Motor neuron (in vitro differentiated cells): Measurements from ENCODE around the gene CAMTA1. TPM values are rescaled to one million over a fixed set of nuclear protein-coding genes. Genes with fewer than 3 reads are reported as not detected.
"Not testable (repeated sequence)": the region's sequence is repeated elsewhere in the genome, so short reads cannot be mapped to it uniquely, and the experiment has no call there.

Source experiments
- ATAC-seq, 8 experiments: fragments of 200-7000 bp; cut with Tn5 transposase; replicated peaks in 6 of 8; 2 replicates each; pipeline ENCODE4 v1.8.0; 2021; ENCODE audit warnings: mild to moderate bottlenecking in 8 of 8, moderate library complexity in 8 of 8
- H3K27ac ChIP-seq, 2 donors: fragments of 250-450 bp; sonication (Bioruptor Pico); 2 replicates each; pipeline ENCODE4 v1.9.0; 2021; ENCODE audit warnings: antibody characterized with exemption in 2 of 2, mild to moderate bottlenecking in 2 of 2, moderate library complexity in 1 of 2
- H3K4me1 ChIP-seq, 2 donors: fragments of 250-450 bp; sonication (Bioruptor Pico); replicated peaks in 1 of 2; 2 replicates each; pipeline ENCODE4 v1.6.1; 2021; ENCODE audit warnings: antibody characterized with exemption in 2 of 2, mild to moderate bottlenecking in 2 of 2, moderate library complexity in 1 of 2
- H3K4me3 ChIP-seq, 5 donors: fragments of 250-450 bp; sonication (Bioruptor Pico); 2 replicates each; pipeline ENCODE4 v1.9.0; 2021; ENCODE audit warnings: antibody characterized with exemption in 5 of 5, mild to moderate bottlenecking in 5 of 5, moderate library complexity in 4 of 5
- WGBS, 10 experiments: fragments of 450-650 bp; shearing (Covaris generic); methylation state at CpG; one replicate each; pipeline ENCODE4 v1.0.0; 2022; 5-methylcytosine and 5-hydroxymethylcytosine counted together
- in situ Hi-C, 9 experiments: fragments of 400-800 bp; cut with MboI; loops; one replicate each; pipeline ENCODE4 v1.15.0; 2021; ENCODE audit warnings: low sequenced_read_pairs in 9 of 9, low pct_unique_long_range_greater_than_20kb in 2 of 9; ENCODE audit not compliant: unreplicated experiment in 9 of 9
- total RNA-seq, 8 experiments: library from RNA; unstranded; fragments of 300-600 nt; gene quantifications; 2 replicates each; pipeline versions ENCODE4 v1.2.3 to v1.2.4, GENCODE V29; 2022

CAMTA1 gene
- total RNA-seq, 8 experiments from 2014 or later, result 38.5 to 145 (median 77.6) TPM

- ATAC-seq, result no peak
- Histone ChIP-seq H3K4me3 (no peak overlapping the region), H3K4me1 (peaks cover 50 to 54% of the 10 kb centered on the region in 2 donors), H3K27ac (no peak overlapping the region)
- 39 to 100% (median 89%) methylated on average over 1 to 9 of the region's 9 CpGs; no CpG with 5 or more reads in 1 of the 10 experiments for WGBS, 10 experiments
- in situ Hi-C loops, result loop anchor here in 2 of 9 experiments (25.0 kb wide), 3 partner anchors 89 to 261 kb away; no protein-coding TSS in a partner anchor
Observed at GRCh38 chr1:7375781-7376660, 590.8 kb downstream of the CAMTA1 start.

DNA sequence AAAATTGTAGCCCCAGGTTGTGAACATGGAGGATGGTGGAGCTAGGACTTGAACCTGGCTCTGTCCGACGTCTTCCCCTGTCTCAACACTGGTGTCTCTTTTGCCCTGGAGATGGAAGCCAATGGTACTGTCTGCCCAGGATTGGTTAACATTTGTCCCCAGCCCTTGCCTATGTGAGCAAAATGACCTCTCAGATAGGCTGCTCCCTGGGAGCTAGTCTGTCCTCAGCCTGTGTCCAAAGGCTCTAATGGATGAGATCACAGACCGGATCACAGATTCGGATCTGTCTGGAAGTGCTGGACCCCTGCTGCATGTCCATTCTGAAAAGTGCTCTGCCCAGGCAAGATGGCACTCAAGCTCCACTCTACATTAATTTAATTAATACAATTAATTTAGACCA, 591.4 kb downstream of the CAMTA1 start:
- no peak for ATAC-seq
- 85 to 100% (median 93%) methylated on average over 1 to 4 of the region's 4 CpGs; no CpG with 5 or more reads in 5 of the 10 experiments for WGBS, 10 experiments
- Histone ChIP-seq H3K27ac (no peak overlapping the region), H3K4me3 (no peak overlapping the region), H3K4me1 (peaks cover 50 to 54% of the 10 kb centered on the region in 2 donors)
- in situ Hi-C loops, result loop anchor here in 2 of 9 experiments (25.0 kb wide), 3 partner anchors 89 to 261 kb away; no protein-coding TSS in a partner anchor

DNA sequence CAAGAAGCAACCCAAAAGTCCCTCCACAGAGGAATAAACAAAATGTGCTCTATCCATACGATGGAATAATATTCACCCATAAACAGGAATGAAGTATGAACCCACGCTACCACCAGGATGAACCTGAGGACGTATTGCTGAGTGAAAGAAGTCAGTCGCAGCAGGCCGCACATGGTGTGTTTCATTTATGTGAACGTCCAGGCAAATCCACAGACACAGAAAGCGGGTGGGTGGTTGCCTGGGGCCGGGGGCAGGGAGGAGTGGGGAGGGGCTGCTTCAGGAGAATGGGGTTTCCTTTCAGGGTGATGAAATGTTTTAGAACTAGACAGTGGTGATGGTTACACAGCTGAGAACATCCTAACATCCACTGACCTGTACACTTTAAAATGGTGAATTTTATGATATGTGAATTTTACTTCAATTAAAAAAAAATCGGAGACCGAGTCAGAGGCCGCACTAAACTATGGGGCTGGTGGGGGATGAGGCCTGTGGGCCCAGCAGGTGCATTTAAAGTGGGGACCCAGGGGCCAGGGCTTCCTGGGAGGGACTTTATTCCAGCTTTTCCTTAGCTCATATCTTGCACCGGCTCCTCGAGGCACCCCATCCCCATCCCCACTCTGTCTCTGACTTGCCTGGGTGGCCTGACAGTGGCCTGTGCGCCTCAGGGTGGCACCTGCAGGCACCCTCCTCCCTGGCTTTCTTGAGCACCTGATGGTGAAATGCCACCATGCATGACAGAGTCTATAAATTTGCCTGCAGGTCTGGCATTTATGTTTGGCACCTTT, 593.3 kb downstream of the CAMTA1 start:
- ATAC-seq, result no peak
- no peak overlapping the region for H3K27ac ChIP-seq
- no peak overlapping the region for H3K4me3 ChIP-seq
- H3K4me1 ChIP-seq, result peaks cover 45 to 48% of the 10 kb centered on the region in 2 donors
- WGBS, 10 experiments, result 33 to 100% (median 80%) methylated on average over 1 to 6 of the region's 14 CpGs; no CpG with 5 or more reads in 2 of the 10 experiments
- in situ Hi-C loops, result loop anchor here in 2 of 9 experiments (25.0 kb wide), 3 partner anchors 91 to 259 kb away; no protein-coding TSS in a partner anchor

DNA sequence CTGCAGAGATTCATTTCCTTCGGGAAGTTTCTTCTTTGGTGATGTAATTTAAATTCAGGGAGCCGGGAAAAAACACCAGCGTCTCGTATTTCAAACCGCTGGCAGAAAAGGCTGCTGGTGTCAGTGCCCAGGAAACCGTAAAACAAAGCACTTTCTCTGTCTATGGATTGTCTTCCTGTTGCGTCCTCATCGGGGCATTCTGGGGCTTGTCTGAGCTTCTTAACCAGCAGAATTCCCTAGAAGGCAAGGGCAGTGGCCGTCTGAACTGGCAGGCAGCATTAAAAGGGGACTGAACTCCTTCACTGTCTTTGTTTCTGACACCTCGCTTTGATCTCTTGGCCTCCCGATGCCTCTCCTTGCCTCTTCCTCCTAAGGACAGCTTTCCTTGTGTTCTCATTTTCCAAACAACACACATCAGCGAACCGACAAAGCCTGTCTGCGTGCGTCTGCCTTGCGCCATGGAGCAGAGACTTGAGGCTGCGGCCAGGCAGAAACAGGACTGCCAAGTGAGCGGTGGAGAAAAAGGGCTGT, 594.3 kb downstream of the CAMTA1 start:
- in situ Hi-C loops, result loop anchor here in 2 of 9 experiments (25.0 kb wide), 3 partner anchors 92 to 258 kb away; no protein-coding TSS in a partner anchor
- Histone ChIP-seq H3K4me1 (peaks cover 35 to 38% of the 10 kb centered on the region in 2 donors), H3K27ac (peak overlapping the region; percentile 67 to 73), H3K4me3 (peak overlapping the region in 2 of 5 donors; percentile 8 to 14)
- peak in 7 of 8 experiments; percentile 29 to 90 (median 82) for ATAC-seq
- 0 to 15% (median 6%) methylated on average over 4 to 17 of the region's 18 CpGs for WGBS, 10 experiments

DNA sequence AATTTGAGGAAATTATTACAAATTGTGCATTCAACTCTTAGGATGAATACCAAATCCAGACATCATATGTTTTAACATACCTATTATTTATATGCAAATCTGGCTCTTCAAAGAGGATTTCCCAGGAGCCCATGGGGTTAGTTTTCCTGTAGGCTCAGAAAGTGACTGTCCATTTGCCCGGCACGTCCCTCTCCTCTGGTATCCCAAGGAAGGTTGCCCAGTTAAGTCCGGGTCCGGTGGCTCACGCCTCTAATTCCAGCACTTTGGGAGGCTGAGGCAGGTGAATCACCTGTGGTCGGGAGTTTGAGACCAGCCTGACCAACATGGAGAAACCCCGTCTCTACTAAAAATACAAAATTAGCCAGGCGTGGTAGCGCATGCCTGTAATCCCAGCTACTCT, 594.8 kb downstream of the CAMTA1 start:
- ATAC-seq, result peak in 4 of 8 experiments; percentile 18 to 42 (median 30)
- not testable (repeated sequence) for H3K27ac ChIP-seq, H3K4me3 ChIP-seq
- peaks cover 34 to 36% of the 10 kb centered on the region in 2 donors for H3K4me1 ChIP-seq
- WGBS, 10 experiments, result 72 to 100% (median 77%) methylated on average over 1 to 9 of the region's 9 CpGs; no CpG with 5 or more reads in 2 of the 10 experiments
- in situ Hi-C loops, result loop anchor here in 2 of 9 experiments (25.0 kb wide), 3 partner anchors 93 to 257 kb away; no protein-coding TSS in a partner anchor

DNA sequence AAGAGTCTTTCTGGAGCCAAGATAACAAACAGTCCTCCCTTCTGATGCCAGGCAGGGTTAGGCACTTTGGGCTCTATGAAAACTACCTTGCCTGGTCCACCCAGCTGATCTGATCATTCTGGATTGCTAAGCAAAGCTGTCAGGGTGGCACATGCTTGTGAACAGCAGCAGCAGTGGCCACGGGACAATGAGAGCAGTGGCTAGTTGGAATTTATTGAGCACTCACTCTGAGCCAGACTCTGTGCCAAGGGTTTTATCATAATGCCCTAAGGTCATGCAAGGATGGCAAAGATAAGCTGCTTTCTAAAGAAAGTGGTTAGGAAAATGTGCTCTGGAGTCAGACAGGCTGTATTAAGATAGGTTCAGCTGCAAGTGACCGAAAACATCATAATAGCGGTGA, 595.5 kb downstream of the CAMTA1 start:
- WGBS, 10 experiments, result 72 to 100% (median 94%) methylated on average over 1 to 3 of the region's 3 CpGs; no CpG with 5 or more reads in 3 of the 10 experiments
- Histone ChIP-seq H3K4me1 (peaks cover 29 to 30% of the 10 kb centered on the region in 2 donors), H3K4me3 (no peak overlapping the region), H3K27ac (no peak overlapping the region)
- no peak for ATAC-seq
- in situ Hi-C loops, result loop anchor here in 2 of 9 experiments (25.0 kb wide), 3 partner anchors 93 to 257 kb away; no protein-coding TSS in a partner anchor

- not testable (repeated sequence) for H3K4me3 ChIP-seq, ATAC-seq, H3K27ac ChIP-seq
- WGBS, 10 experiments, result 13 to 90% methylated on average over 1 to 2 of the region's 3 CpGs; no CpG with 5 or more reads in 8 of the 10 experiments
- H3K4me1 ChIP-seq, result peaks cover 23 to 37% of the 10 kb centered on the region in 2 donors
- in situ Hi-C loops, result loop anchor here in 2 of 9 experiments (25.0 kb wide), 3 partner anchors 94 to 256 kb away; no protein-coding TSS in a partner anchor
Observed at GRCh38 chr1:7381729-7382128, 596.5 kb downstream of the CAMTA1 start.

DNA sequence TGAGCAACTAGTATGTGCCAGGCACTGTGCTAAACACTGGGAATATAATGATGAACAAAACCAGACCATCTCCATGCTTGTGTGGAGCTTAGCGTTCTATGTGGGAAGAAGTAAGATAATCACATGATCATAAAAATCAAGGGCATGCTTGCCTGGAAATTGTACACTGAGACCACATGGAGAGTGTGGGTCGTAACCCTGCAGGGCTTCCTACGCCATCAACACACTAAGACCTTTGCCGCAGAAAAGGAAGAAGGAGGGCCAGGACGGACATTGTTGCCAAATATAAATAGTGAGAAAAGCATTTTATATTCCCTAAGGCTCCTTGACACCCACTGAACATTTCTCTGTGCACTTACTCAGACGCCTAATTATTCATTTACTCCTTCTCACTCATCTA, 597.7 kb downstream of the CAMTA1 start:
- no peak for ATAC-seq
- Histone ChIP-seq H3K4me3 (no peak overlapping the region), H3K4me1 (peaks cover 27 to 48% of the 10 kb centered on the region in 2 donors), H3K27ac (no peak overlapping the region)
- 38 to 98% (median 80%) methylated on average over 1 to 6 of the region's 6 CpGs; no CpG with 5 or more reads in 1 of the 10 experiments for WGBS, 10 experiments
- in situ Hi-C loops, result loop anchor here in 2 of 9 experiments (25.0 kb wide), 3 partner anchors 96 to 254 kb away; no protein-coding TSS in a partner anchor

- WGBS, 10 experiments, result 45 to 100% (median 89%) methylated on average over 2 to 13 of the region's 13 CpGs
- Histone ChIP-seq H3K27ac (no peak overlapping the region), H3K4me1 (peaks cover 32 to 48% of the 10 kb centered on the region in 2 donors), H3K4me3 (no peak overlapping the region)
- in situ Hi-C loops, result loop anchor here in 2 of 9 experiments (25.0 kb wide), 3 partner anchors 97 to 253 kb away; no protein-coding TSS in a partner anchor
- no peak for ATAC-seq
Observed at GRCh38 chr1:7383671-7384520, 598.6 kb downstream of the CAMTA1 start.

DNA sequence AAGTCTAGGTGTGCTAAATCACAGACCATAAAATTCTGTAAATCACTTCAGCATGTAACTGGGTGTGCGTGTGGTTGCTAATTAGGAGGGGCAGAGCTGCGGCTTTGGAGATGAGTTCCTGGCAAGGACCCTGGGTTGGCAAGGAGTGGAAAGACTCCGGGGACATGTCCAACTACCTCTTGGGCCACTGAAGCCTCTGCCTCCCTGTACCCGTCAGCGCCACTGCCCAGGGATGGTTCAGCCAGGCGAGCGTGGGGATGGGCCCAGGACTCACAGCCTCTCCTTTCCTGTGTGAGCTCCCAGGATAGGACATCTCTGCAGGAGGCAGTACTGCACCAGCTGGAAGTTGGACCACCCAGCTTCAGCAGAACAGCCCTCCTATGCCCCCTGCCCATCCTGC, 599.4 kb downstream of the CAMTA1 start:
- Histone ChIP-seq H3K4me3 (no peak overlapping the region), H3K4me1 (peaks cover 32 to 48% of the 10 kb centered on the region in 2 donors), H3K27ac (no peak overlapping the region)
- in situ Hi-C loops, result loop anchor here in 2 of 9 experiments (25.0 kb wide), 3 partner anchors 97 to 253 kb away; no protein-coding TSS in a partner anchor
- no peak for ATAC-seq
- WGBS, 10 experiments, result 38 to 100% (median 89%) methylated on average over 1 to 5 of the region's 7 CpGs; no CpG with 5 or more reads in 3 of the 10 experiments

- Histone ChIP-seq H3K4me1 (peaks cover 31 to 46% of the 10 kb centered on the region in 2 donors), H3K27ac (no peak overlapping the region), H3K4me3 (no peak overlapping the region)
- WGBS, 10 experiments, result 59 to 87% (median 79%) methylated on average over 1 to 12 of the region's 19 CpGs; no CpG with 5 or more reads in 3 of the 10 experiments
- no peak for ATAC-seq
- in situ Hi-C loops, result loop anchor here in 2 of 9 experiments (25.0 kb wide), 3 partner anchors 98 to 252 kb away; no protein-coding TSS in a partner anchor
Observed at GRCh38 chr1:7385471-7386225, 600.4 kb downstream of the CAMTA1 start.
